IPS DF 6.9 (cell line): Measurements from ENCODE around the gene ELP4.

Experiments
- DNase-seq: peaks from one replicate; pipeline ENCODE4 v3.0.0-alpha.2; 2013; ENCODE audit warnings: low read depth, low spot score
- H3K27ac ChIP-seq: one replicate; pipeline ENCODE4 v1.5.1; 2013; ENCODE audit warnings: low read length, control low read depth
- H3K27me3 ChIP-seq: 2 replicates; pipeline ENCODE4 v1.6.1; 2013; ENCODE audit warnings: mild to moderate bottlenecking, low read length; ENCODE audit not compliant: control insufficient read depth, insufficient read depth
- H3K36me3 ChIP-seq: 2 replicates; pipeline ENCODE4 v1.6.1; 2013; ENCODE audit warnings: low read length; ENCODE audit not compliant: control insufficient read depth, insufficient read depth
- H3K4me1 ChIP-seq: 2 replicates; pipeline ENCODE4 v1.6.1; 2013; ENCODE audit warnings: low read length; ENCODE audit not compliant: control insufficient read depth, insufficient read depth
- H3K4me3 ChIP-seq: 2 replicates; pipeline ENCODE4 v1.5.1; 2013; ENCODE audit warnings: mild to moderate bottlenecking, low read length
- H3K9me3 ChIP-seq: 2 replicates; pipeline ENCODE4 v1.6.1; 2013; ENCODE audit warnings: low read length, inconsistent platforms; ENCODE audit not compliant: control insufficient read depth, insufficient read depth
- WGBS: extraction: QIAGEN DNeasy Blood & Tissue Kit; methylation state at CpG from one replicate; pipeline ENCODE4 v1.1.7; 2013; ENCODE audit warnings: mixed read lengths, missing lambda C conversion rate; ENCODE audit not compliant: insufficient read length, insufficient coverage; 5-methylcytosine and 5-hydroxymethylcytosine counted together

The ELP4 gene

GRCh38 chr11:31641477-31642062, 132.0 kb downstream of the ELP4 start:
- Histone ChIP-seq H3K27ac (no peak overlapping the region), H3K4me1 (no peaks in the 10 kb centered on the region), H3K36me3 (no peaks in the 10 kb centered on the region), H3K9me3 (no peaks in the 10 kb centered on the region), H3K27me3 (no peaks in the 10 kb centered on the region), H3K4me3 (no peak overlapping the region)
- no CpG with 5 or more reads among the region's 3 CpGs for WGBS
- peak; percentile 43 for DNase-seq

- Histone ChIP-seq H3K36me3 (no peaks in the 10 kb centered on the region), H3K27ac (no peak overlapping the region), H3K4me3 (no peak overlapping the region), H3K27me3 (no peaks in the 10 kb centered on the region), H3K4me1 (no peaks in the 10 kb centered on the region), H3K9me3 (no peaks in the 10 kb centered on the region)
- WGBS, result no CpG with 5 or more reads among the region's 1 CpG
- DNase-seq, result no peak
These were observed 134.3 kb downstream of the ELP4 start for GRCh38 chr11:31643857-31644256.

GRCh38 chr11:31645747-31646146, 136.2 kb downstream of the ELP4 start:
- no peaks in the 10 kb centered on the region for H3K27me3 ChIP-seq
- H3K36me3 ChIP-seq, result no peaks in the 10 kb centered on the region
- no peaks in the 10 kb centered on the region for H3K9me3 ChIP-seq
- DNase-seq, result no peak
- no peak overlapping the region for H3K4me3 ChIP-seq
- H3K4me1 ChIP-seq, result no peaks in the 10 kb centered on the region
- H3K27ac ChIP-seq, result no peak overlapping the region

- H3K4me1 ChIP-seq, result no peaks in the 10 kb centered on the region
- H3K27me3 ChIP-seq, result no peaks in the 10 kb centered on the region
- H3K27ac ChIP-seq, result no peak overlapping the region
- no CpG with 5 or more reads among the region's 1 CpG for WGBS
- no peak overlapping the region for H3K4me3 ChIP-seq
- no peak for DNase-seq
- H3K36me3 ChIP-seq, result no peaks in the 10 kb centered on the region
- H3K9me3 ChIP-seq, result no peaks in the 10 kb centered on the region
These were observed 136.6 kb downstream of the ELP4 start for GRCh38 chr11:31646216-31646615.

- Histone ChIP-seq H3K27me3 (no peaks in the 10 kb centered on the region), H3K4me1 (no peaks in the 10 kb centered on the region), H3K36me3 (no peaks in the 10 kb centered on the region), H3K9me3 (no peaks in the 10 kb centered on the region), H3K27ac (no peak overlapping the region), H3K4me3 (no peak overlapping the region)
- WGBS, result no CpG with 5 or more reads among the region's 6 CpGs
- no peak for DNase-seq
These were observed 139.8 kb downstream of the ELP4 start for GRCh38 chr11:31649129-31649966.

GRCh38 chr11:31651208-31651607, 141.6 kb downstream of the ELP4 start:
- Histone ChIP-seq H3K27ac (no peak overlapping the region), H3K9me3 (no peaks in the 10 kb centered on the region), H3K36me3 (no peaks in the 10 kb centered on the region), H3K4me3 (no peak overlapping the region), H3K27me3 (no peaks in the 10 kb centered on the region), H3K4me1 (no peaks in the 10 kb centered on the region)
- DNase-seq, result no peak

- no peak overlapping the region for H3K4me3 ChIP-seq
- no peaks in the 10 kb centered on the region for H3K4me1 ChIP-seq
- WGBS, result no CpG with 5 or more reads among the region's 2 CpGs
- no peaks in the 10 kb centered on the region for H3K36me3 ChIP-seq
- DNase-seq, result no peak
- H3K27me3 ChIP-seq, result no peaks in the 10 kb centered on the region
- H3K9me3 ChIP-seq, result no peaks in the 10 kb centered on the region
- H3K27ac ChIP-seq, result no peak overlapping the region
These were observed 142.3 kb downstream of the ELP4 start for GRCh38 chr11:31651822-31652221.

- WGBS, result no CpG with 5 or more reads among the region's 1 CpG
These were observed 143.0 kb downstream of the ELP4 start for GRCh38 chr11:31652528-31652927.

GRCh38 chr11:31655483-31655882, 145.9 kb downstream of the ELP4 start:
- Histone ChIP-seq H3K9me3 (no peaks in the 10 kb centered on the region), H3K27me3 (no peaks in the 10 kb centered on the region), H3K4me3 (no peak overlapping the region), H3K27ac (no peak overlapping the region), H3K4me1 (no peaks in the 10 kb centered on the region), H3K36me3 (no peaks in the 10 kb centered on the region)
- no CpG with 5 or more reads among the region's 3 CpGs for WGBS
- DNase-seq, result no peak

More at GRCh38 chr11:31652528-31652927, 143.0 kb downstream of the ELP4 start:
- Histone ChIP-seq H3K9me3 (no peaks in the 10 kb centered on the region), H3K36me3 (no peaks in the 10 kb centered on the region), H3K4me1 (no peaks in the 10 kb centered on the region), H3K27me3 (no peaks in the 10 kb centered on the region), H3K4me3 (no peak overlapping the region), H3K27ac (no peak overlapping the region)
- no peak for DNase-seq

GRCh38 chr11:31656051-31656450, 146.5 kb downstream of the ELP4 start:
- no peaks in the 10 kb centered on the region for H3K36me3 ChIP-seq
- DNase-seq, result no peak
- H3K4me3 ChIP-seq, result no peak overlapping the region
- H3K27ac ChIP-seq, result no peak overlapping the region
- no peaks in the 10 kb centered on the region for H3K4me1 ChIP-seq
- H3K9me3 ChIP-seq, result no peaks in the 10 kb centered on the region
- no peaks in the 10 kb centered on the region for H3K27me3 ChIP-seq
- no CpG with 5 or more reads among the region's 1 CpG for WGBS

GRCh38 chr11:31657091-31657490, 147.5 kb downstream of the ELP4 start:
- Histone ChIP-seq H3K9me3 (no peaks in the 10 kb centered on the region), H3K4me1 (no peaks in the 10 kb centered on the region), H3K27me3 (no peaks in the 10 kb centered on the region), H3K36me3 (no peaks in the 10 kb centered on the region), H3K27ac (no peak overlapping the region), H3K4me3 (no peak overlapping the region)
- no CpG with 5 or more reads among the region's 1 CpG for WGBS
- no peak for DNase-seq
